OCI-LY7 (cell line): ENCODE measurements around the gene FBF1. TPM values are rescaled to one million over a fixed set of nuclear protein-coding genes. Genes with fewer than 3 reads are reported as not detected.

ENCODE experiments used
- BruUV-seq: library from RNA; stranded (reverse); fragments of 400-500 nt; replicated peaks from 2 replicates; lab custom pipeline; 2021; lab: Mats Ljungman, UMichigan
- CTCF ChIA-PET: fragments of 300-600 bp; sonication (Branson Sonifier 250); formaldehyde crosslinking; loops from one replicate; lab custom pipeline; 2022; ENCODE audit warnings: antibody characterized with exemption; ENCODE audit not compliant: unreplicated experiment; lab: Charles Lee
- POLR2A ChIA-PET: fragments of 300-600 bp; sonication (Branson Sonifier 250); formaldehyde crosslinking; loops from one replicate; lab custom pipeline; 2022; ENCODE audit warnings: antibody characterized with exemption; lab: Charles Lee
- DNase-seq: peaks from one replicate; pipeline ENCODE4 v3.0.0-alpha.2; 2015; ENCODE audit warnings: low spot score
- H2AFZ ChIP-seq: fragments of 200-600 bp; sonication (generic), shearing (Covaris generic); 2 replicates; pipeline ENCODE4 v1.6.1; 2014; ENCODE audit warnings: mild to moderate bottlenecking, antibody characterized with exemption, low read length, moderate library complexity
- H3K27ac ChIP-seq: fragments of 200-600 bp; sonication (generic); 2 replicates; pipeline ENCODE4 v1.5.1; 2014; ENCODE audit warnings: mixed run types, low read depth, mild to moderate bottlenecking, moderate library complexity, low read length, inconsistent platforms; ENCODE audit not compliant: poor library complexity, severe bottlenecking
- H3K36me3 ChIP-seq: fragments of 200-600 bp; sonication (generic); 2 replicates; pipeline ENCODE4 v1.6.1; 2014; ENCODE audit warnings: mild to moderate bottlenecking, antibody characterized with exemption, low read length, moderate library complexity, mixed read lengths; ENCODE audit not compliant: insufficient read depth
- H3K4me1 ChIP-seq: fragments of 200-600 bp; sonication (generic); 2 replicates; pipeline ENCODE4 v1.5.1; 2014; ENCODE audit warnings: mild to moderate bottlenecking, low read length; ENCODE audit not compliant: insufficient read depth, poor library complexity, severe bottlenecking
- H3K4me2 ChIP-seq: fragments of 200-600 bp; sonication (generic); 2 replicates; pipeline ENCODE4 v1.6.1; 2014; ENCODE audit warnings: mild to moderate bottlenecking, low read length
- H3K4me3 ChIP-seq: fragments of 200-600 bp; sonication (generic); 2 replicates; pipeline ENCODE4 v1.5.1; 2014; ENCODE audit warnings: mild to moderate bottlenecking, low read depth, low read length; ENCODE audit not compliant: poor library complexity, severe bottlenecking
- H3K79me2 ChIP-seq: fragments of 200-600 bp; sonication (generic); 2 replicates; pipeline ENCODE4 v1.6.1; 2016; ENCODE audit warnings: low read depth, mild to moderate bottlenecking, low read length, moderate library complexity, mixed read lengths; ENCODE audit not compliant: insufficient read depth
- H3K9me2 ChIP-seq: fragments of 200-600 bp; sonication (generic); 2 replicates; pipeline ENCODE4 v1.6.1; 2016; ENCODE audit warnings: mild to moderate bottlenecking, low read length, mixed read lengths; ENCODE audit not compliant: insufficient read depth
- H3K9me3 ChIP-seq: fragments of 200-600 bp; sonication (generic); 2 replicates; pipeline ENCODE4 v1.6.1; 2014; ENCODE audit warnings: mild to moderate bottlenecking, mixed run types, low read length, mixed read lengths
- H4K20me1 ChIP-seq: fragments of 200-600 bp; sonication (generic); 2 replicates; pipeline ENCODE4 v1.6.1; 2014; ENCODE audit warnings: mild to moderate bottlenecking, antibody characterized with exemption, low read length, moderate library complexity, mixed read lengths; ENCODE audit not compliant: insufficient read depth
- CTCF ChIP-seq: fragments of 200-600 bp; sonication (generic); conservative IDR thresholded peaks from 2 replicates; pipeline ENCODE4 v1.5.1; 2014; ENCODE audit warnings: mild to moderate bottlenecking, antibody characterized with exemption, low read length, moderate library complexity, mixed read lengths
- EZH2phosphoT487 ChIP-seq: fragments of 200-600 bp; sonication (generic); IDR thresholded peaks from 2 replicates; pipeline ENCODE4 v1.6.1; 2018; ENCODE audit warnings: low read depth, borderline replicate concordance, mild to moderate bottlenecking, mixed run types, antibody characterized with exemption, low read length, moderate library complexity, mixed read lengths
- intact Hi-C: fragments of 100-400 bp; cut with micrococcal nuclease; formaldehyde crosslinking; loops from one replicate; pipeline ENCODE4 v1.10.0; 2022; ENCODE audit not compliant: unreplicated experiment
- total RNA-seq, 2 experiments: library from RNA; depleted of rRNA in 1 of 2; stranded (reverse); fragments of >200 nt in 1 of 2; shearing (Covaris generic) in 1 of 2; gene quantifications; 2 replicates each; pipeline ENCODE4 v1.2.3, GENCODE V29; 2014 to 2022

The FBF1 gene
- total RNA-seq, 2 experiments from 2014 or later: 34.6 to 47.9 TPM

- ChIA-PET CTCF (no interaction called here), POLR2A (interaction anchor here (0.5 to 1.3 kb wide), 5 partner anchors 11 to 363 kb away, joined by 3 to 4 read pairs (median 3); no protein-coding TSS in a partner anchor)
- no TSS peak for BruUV-seq
- H3K4me3 ChIP-seq: no peak overlapping the region
- H3K36me3 ChIP-seq: peaks cover 59% of the 10 kb centered on the region
- intact Hi-C loops: no loop called here
- H3K9me2 ChIP-seq: no peaks in the 10 kb centered on the region
- no peaks in the 10 kb centered on the region for H3K9me3 ChIP-seq
- H4K20me1 ChIP-seq: no peaks in the 10 kb centered on the region
- TF ChIP-seq EZH2phosphoT487 (no peak), CTCF (no peak)
- H3K4me2 ChIP-seq: no peak overlapping the region
- no peak overlapping the region for H3K27ac ChIP-seq
- peaks cover 22% of the 10 kb centered on the region for H3K79me2 ChIP-seq
- H3K4me1 ChIP-seq: peaks cover 25% of the 10 kb centered on the region
- DNase-seq: no peak
- H2AFZ ChIP-seq: no peak overlapping the region
Observed at GRCh38 chr17:75898065-75898464, 42.8 kb downstream of the FBF1 start.

- intact Hi-C loops: loop anchor here (2.0 kb wide), 1 partner anchor 119 kb away; a partner anchor contains a TSS
- Histone ChIP-seq H3K9me2 (no peaks in the 10 kb centered on the region), H2AFZ (0 out of 2 replicates have a peak overlapping the region, but pooled peaks have one; percentile 33), H3K4me1 (peaks cover 23% of the 10 kb centered on the region), H3K4me2 (peak overlapping the region; percentile 95), H3K4me3 (peak overlapping the region; percentile 80), H3K27ac (peak overlapping the region; percentile 55), H3K36me3 (peaks cover 53% of the 10 kb centered on the region), H4K20me1 (no peaks in the 10 kb centered on the region), H3K79me2 (peaks cover 20% of the 10 kb centered on the region), H3K9me3 (no peaks in the 10 kb centered on the region)
- ChIA-PET POLR2A (interaction anchor here (0.5 to 2.1 kb wide), 5 partner anchors 8 to 83 kb away, joined by 3 to 12 read pairs (median 4); no protein-coding TSS in a partner anchor), CTCF (interaction anchor here (1.1 to 2.0 kb wide), 2 partner anchors 12 to 42 kb away, joined by 4 to 10 read pairs; partner anchors contain the start of gene WBP2)
- DNase-seq: no peak
- BruUV-seq: TSS peak; percentile 60
- TF ChIP-seq CTCF (no peak), EZH2phosphoT487 (no peak)
Observed at GRCh38 chr17:75897160-75898019, 43.5 kb downstream of the FBF1 start.
